ENCODE data around the gene FAM83G.

DNA sequence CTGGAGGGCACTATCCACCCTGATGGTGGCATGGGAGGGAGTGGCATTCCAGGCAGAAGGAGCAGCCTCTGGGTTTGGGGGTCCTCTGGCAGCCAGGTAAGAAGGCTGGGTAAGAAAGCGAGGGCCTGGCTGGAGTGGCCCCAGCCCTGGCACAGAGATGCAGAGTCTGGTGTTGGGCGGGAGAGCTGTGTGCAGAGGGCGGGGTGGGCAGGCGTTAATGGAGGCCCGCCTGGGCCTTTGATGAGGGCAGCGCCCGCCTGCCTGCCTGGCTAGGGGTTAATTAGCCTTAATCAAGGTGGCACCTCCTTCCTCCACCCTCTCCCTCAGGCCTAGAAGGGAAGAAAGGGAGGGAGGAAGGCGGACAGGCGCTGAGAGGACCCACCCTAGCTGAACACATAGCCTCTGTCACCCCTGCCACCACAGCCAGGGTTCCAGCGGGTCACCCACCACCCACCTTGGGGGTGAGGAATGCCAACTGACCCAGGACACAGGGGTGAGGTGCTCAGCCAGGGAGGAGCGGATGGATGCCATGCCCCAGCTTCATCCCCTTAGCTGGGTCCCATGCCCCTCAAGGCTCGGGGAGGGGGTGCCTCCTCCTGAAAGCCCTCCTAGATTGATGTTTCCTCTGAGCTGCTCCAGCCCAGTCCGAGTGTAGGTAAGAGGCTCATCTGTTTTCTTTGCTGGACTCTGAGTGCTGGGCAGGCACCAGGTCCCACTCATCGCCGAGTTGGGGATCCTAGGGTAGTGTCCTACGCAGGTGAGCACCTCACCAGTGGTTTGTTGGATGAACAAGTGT lies 13.4 kb upstream of the FAM83G start:
- TF ChIP-seq POLR2A (IDR thresholded peaks at IDR 0.05; ENCODE audit: low read depth, low read length) (no peak), EZH2 (IDR thresholded peaks at IDR 0.05; ENCODE audit: borderline replicate concordance, low read depth, low read length, severe bottlenecking) (no peak)
- TF ChIP-seq, protein P1, sequence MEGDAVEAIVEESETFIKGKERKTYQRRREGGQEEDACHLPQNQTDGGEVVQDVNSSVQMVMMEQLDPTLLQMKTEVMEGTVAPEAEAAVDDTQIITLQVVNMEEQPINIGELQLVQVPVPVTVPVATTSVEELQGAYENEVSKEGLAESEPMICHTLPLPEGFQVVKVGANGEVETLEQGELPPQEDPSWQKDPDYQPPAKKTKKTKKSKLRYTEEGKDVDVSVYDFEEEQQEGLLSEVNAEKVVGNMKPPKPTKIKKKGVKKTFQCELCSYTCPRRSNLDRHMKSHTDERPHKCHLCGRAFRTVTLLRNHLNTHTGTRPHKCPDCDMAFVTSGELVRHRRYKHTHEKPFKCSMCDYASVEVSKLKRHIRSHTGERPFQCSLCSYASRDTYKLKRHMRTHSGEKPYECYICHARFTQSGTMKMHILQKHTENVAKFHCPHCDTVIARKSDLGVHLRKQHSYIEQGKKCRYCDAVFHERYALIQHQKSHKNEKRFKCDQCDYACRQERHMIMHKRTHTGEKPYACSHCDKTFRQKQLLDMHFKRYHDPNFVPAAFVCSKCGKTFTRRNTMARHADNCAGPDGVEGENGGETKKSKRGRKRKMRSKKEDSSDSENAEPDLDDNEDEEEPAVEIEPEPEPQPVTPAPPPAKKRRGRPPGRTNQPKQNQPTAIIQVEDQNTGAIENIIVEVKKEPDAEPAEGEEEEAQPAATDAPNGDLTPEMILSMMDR (IDR thresholded peaks at IDR 0.05; ENCODE audit: extremely low read depth in 1 of 2, insufficient read depth in 1 of 2, low read depth in 1 of 2, low read length in 2 of 2) = no peak

Data from endothelial cell of umbilical vein (primary cell).